Heart right ventricle (tissue), 16 donors: ENCODE results near the gene SELENOM. TPM values are rescaled to one million over a fixed set of nuclear protein-coding genes. Genes with fewer than 3 reads are reported as not detected.
A peak's percentile ranks its signal among the peaks of the same experiment; 100 is the strongest.

ENCODE experiments used
- ATAC-seq, 8 donors: fragments of 200-7000 bp; cut with Tn5 transposase; one replicate each; pipeline ENCODE4 v1.9.1; 2020; ENCODE audit warnings: mild to moderate bottlenecking in 8 of 8, moderate library complexity in 8 of 8, moderate number of reproducible peaks in 1 of 8
- DNase-seq, 2 donors: peaks; one replicate each; pipeline ENCODE4 v3.0.0-alpha.2; 2020
- H3K27ac ChIP-seq, 10 donors: fragments of 200-600 bp; sonication (generic) in 2 of 10; one replicate each; pipeline versions ENCODE4 v1.5.0 to v1.8.0; 2020 to 2022; ENCODE audit warnings: mild to moderate bottlenecking in 3 of 10
- H3K27me3 ChIP-seq, 7 donors: fragments of 200-600 bp; one replicate each; pipeline ENCODE4 v1.8.0; 2021 to 2022; ENCODE audit warnings: mild to moderate bottlenecking in 2 of 7
- H3K36me3 ChIP-seq, 9 donors: fragments of 200-600 bp; sonication (generic) in 1 of 9; one replicate each; pipeline versions ENCODE4 v1.5.0 to v1.8.0; 2020 to 2022; ENCODE audit warnings: mild to moderate bottlenecking in 2 of 9
- H3K4me1 ChIP-seq, 9 donors: fragments of 200-600 bp; sonication (generic) in 1 of 9; one replicate each; pipeline versions ENCODE4 v1.5.0 to v1.8.0; 2020 to 2022; ENCODE audit warnings: mild to moderate bottlenecking in 4 of 9
- H3K4me3 ChIP-seq, 10 donors: fragments of 200-600 bp; sonication (generic) in 2 of 10; one replicate each; pipeline versions ENCODE4 v1.5.0 to v1.8.0; 2020 to 2022; ENCODE audit warnings: mild to moderate bottlenecking in 7 of 10, moderate library complexity in 2 of 10
- H3K9me3 ChIP-seq, 11 donors: fragments of 200-600 bp in 10 of 11; sonication (generic) in 2 of 11; one replicate each; pipeline versions ENCODE4 v1.5.0 to v1.8.0; 2013 to 2022; ENCODE audit warnings: mild to moderate bottlenecking in 2 of 11, control low read depth in 1 of 11, moderate library complexity in 1 of 11
- WGBS, 2 donors: extraction: QIAGEN DNeasy Blood & Tissue Kit; methylation state at CpG; one replicate each; pipeline ENCODE4 v1.1.7; 2013; ENCODE audit warnings: inconsistent platforms in 1 of 2; 5-methylcytosine and 5-hydroxymethylcytosine counted together
- intact Hi-C, 10 donors: fragments of 100-400 bp; cut with DNase I; formaldehyde crosslinking; loops; one replicate each; pipeline versions ENCODE4 v1.11.1 to v1.14.2; 2022
- polyA plus RNA-seq, 2 donors: library from polyadenylated mRNA; stranded (reverse); fragments of 200-250 nt; gene quantifications; one replicate each; pipeline ENCODE4 v1.2.3, GENCODE V29; 2013
- total RNA-seq, 10 donors: library from RNA; stranded (reverse); fragmentation: NEBNext Ultra II Directional in 3 of 10; extraction: Animal tissue kit (Norgen Biotek cat#: 25700) in 3 of 10; gene quantifications; one replicate each; pipeline versions ENCODE4 v1.2.1 to v1.2.4, GENCODE V29; 2021 to 2023
- TF ChIP-seq, protein P1 (sequence below), 9 donors: fragments of 200-600 bp; sonication (generic) in 2 of 9; IDR thresholded peaks; one replicate each; pipeline versions ENCODE4 v1.5.0 to v1.8.0; 2021 to 2022; ENCODE audit warnings: antibody characterized with exemption in 9 of 9, mild to moderate bottlenecking in 5 of 9, moderate library complexity in 1 of 9
- donor health status: Arrhythmogenic right ventricular cardiomyopathy.
- donor health status: ischemic (EF 13 %, LVEDD 7.1; RV severe dilation, severe dysfunction).
- donor health status: healthy with polysubstance abuse.
- donor health status: DM: no; HTN: yes; CAD: no.
- donor health status: DM: no; HTN: no; CAD: no.
- donor health status: ischemic (EF 25% LVEDD 6.9; RV normal size, moderate dysfunction).
- donor health status: ischemic (EF 25% LVEDD 5.7; RV mildly dilated, moderate dysfunction).
- donor health status: healthy.
- donor health status: DM: yes; HTN: yes; CAD: no.
- donor health status: Ischemic cardiomyopathy.
- donor health status: ischemic (EF 35%, LVEDD 5.7; RV mildly dilated, moderate dysfunction).
- donor health status: nonischemic (EF 11% LVEDD 7.7; RV severe dilation, severe dysfunction).
- donor health status: DM: yes; HTN: yes; CAD: no.
- donor health status: PGD.
- donor health status: ischemic (EF 29% LVEDD 5.4; RV normal size, mild dysfunction).
- donor health status: nonischemic (EF 23%, LVEDD 6.1; RV moderate dilation, normal function).

Gene SELENOM
- total and polyA plus RNA-seq, 12 donors = 21.5 to 134 (median 47.2) TPM

DNA sequence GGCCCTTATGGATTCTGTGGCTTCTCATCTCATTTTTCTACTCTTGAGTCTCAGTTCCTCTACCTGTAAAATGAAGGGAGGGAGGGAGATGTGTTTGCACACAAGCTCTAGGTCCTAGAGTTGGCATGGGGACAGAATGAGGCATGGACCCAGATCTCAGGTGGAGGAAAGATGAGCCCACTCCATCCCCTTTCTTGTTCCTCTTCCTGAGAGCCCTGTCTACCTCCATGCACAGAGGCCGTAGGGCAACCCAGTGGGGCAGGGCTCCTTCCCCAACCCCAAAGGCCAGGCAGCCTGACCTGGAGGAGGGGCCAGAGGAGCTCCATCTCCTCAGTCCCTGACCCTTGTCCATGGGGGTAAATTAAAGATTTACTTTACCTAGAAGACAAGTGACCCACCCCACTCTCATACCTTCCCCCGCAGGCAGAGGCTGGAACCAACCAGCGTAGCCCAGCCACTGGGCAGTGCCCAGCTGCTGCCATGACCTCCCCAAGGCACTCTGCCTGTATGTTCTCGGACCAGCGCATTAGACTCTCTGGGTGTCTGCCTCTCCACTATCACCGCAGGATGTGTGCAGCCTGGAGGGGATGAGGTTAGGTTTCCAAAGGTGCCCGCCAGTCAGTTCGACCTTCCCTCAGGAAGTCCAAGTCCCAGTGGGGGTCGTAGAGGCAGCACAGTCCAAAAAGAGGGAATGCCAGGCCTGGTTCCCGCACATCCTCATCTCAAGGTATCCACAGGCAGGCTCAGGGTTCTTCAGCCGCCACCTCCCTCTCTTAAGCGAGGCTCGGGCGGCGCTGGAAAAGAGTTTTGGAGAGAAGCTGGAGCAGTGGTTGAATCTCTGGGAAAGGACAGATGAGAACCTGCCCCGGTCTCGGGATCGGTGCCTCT is 23.2 kb downstream of the SELENOM start:
- Histone ChIP-seq H3K27ac (peak overlapping the region; percentile 87 to 98 (median 96)), H3K4me3 (peak overlapping the region; percentile 46 to 91 (median 74)), H3K4me1 (peaks cover 14 to 79% (median 52%) of the 10 kb centered on the region in 9 donors), H3K9me3 (no peaks in the 10 kb centered on the region), H3K27me3 (no peaks in the 10 kb centered on the region), H3K36me3 (peaks cover 0 to 50% (median 14%) of the 10 kb centered on the region in 9 donors)
- intact Hi-C loops = loop anchor here in 9 of 10 donors (1.0 to 10.0 kb wide), 9 partner anchors 37 to 151 kb away; partner anchors contain the start of genes MORC2 (in 7 of the 9) and TUG1 (in 7 of the 9)
- ATAC-seq = no peak
- 12 to 13% methylated on average over 18 of the region's 18 CpGs for WGBS, 2 donors
- DNase-seq = peak in 1 of 2 donors; percentile 13
- TF ChIP-seq, protein P1, sequence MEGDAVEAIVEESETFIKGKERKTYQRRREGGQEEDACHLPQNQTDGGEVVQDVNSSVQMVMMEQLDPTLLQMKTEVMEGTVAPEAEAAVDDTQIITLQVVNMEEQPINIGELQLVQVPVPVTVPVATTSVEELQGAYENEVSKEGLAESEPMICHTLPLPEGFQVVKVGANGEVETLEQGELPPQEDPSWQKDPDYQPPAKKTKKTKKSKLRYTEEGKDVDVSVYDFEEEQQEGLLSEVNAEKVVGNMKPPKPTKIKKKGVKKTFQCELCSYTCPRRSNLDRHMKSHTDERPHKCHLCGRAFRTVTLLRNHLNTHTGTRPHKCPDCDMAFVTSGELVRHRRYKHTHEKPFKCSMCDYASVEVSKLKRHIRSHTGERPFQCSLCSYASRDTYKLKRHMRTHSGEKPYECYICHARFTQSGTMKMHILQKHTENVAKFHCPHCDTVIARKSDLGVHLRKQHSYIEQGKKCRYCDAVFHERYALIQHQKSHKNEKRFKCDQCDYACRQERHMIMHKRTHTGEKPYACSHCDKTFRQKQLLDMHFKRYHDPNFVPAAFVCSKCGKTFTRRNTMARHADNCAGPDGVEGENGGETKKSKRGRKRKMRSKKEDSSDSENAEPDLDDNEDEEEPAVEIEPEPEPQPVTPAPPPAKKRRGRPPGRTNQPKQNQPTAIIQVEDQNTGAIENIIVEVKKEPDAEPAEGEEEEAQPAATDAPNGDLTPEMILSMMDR (IDR thresholded peaks at IDR 0.05) = no peak

- no peaks in the 10 kb centered on the region for H3K9me3 ChIP-seq
- intact Hi-C loops = loop anchor here in 8 of 10 donors (2.0 to 10.0 kb wide), 7 partner anchors 36 to 151 kb away; partner anchors contain the start of genes MORC2 (in 6 of the 8) and TUG1 (in 6 of the 8)
- ATAC-seq (no peak), DNase-seq (peak; percentile 10 to 17)
- peak overlapping the region; percentile 27 to 91 (median 74) for H3K4me3 ChIP-seq
- no peaks in the 10 kb centered on the region for H3K27me3 ChIP-seq
- WGBS, 2 donors = 62 to 73% methylated on average over 3 of the region's 3 CpGs
- H3K27ac ChIP-seq = peak overlapping the region; percentile 78 to 98 (median 96)
- H3K4me1 ChIP-seq = peaks cover 14 to 71% (median 49%) of the 10 kb centered on the region in 9 donors
- TF ChIP-seq, protein P1 (IDR thresholded peaks at IDR 0.05) = no peak
- H3K36me3 ChIP-seq = peaks cover 0 to 42% (median 6%) of the 10 kb centered on the region in 9 donors
These were observed 24.0 kb downstream of the SELENOM start for GRCh38 chr22:31083377-31083768.

GRCh38 chr22:31082606-31083376 is 24.6 kb downstream of the SELENOM start:
- peak overlapping the region; percentile 78 to 98 (median 96) for H3K27ac ChIP-seq
- H3K9me3 ChIP-seq = no peaks in the 10 kb centered on the region
- peaks cover 14 to 65% (median 46%) of the 10 kb centered on the region in 9 donors for H3K4me1 ChIP-seq
- TF ChIP-seq, protein P1 (IDR thresholded peaks at IDR 0.05) = peak; percentile 48 to 81 (median 72)
- intact Hi-C loops = loop anchor here in 8 of 10 donors (1.0 to 10.0 kb wide), 8 partner anchors 35 to 152 kb away; partner anchors contain the start of genes MORC2 (in 6 of the 8) and TUG1 (in 6 of the 8)
- DNase-seq = peak; percentile 79 to 87
- H3K27me3 ChIP-seq = no peaks in the 10 kb centered on the region
- 54 to 63% methylated on average over 11 of the region's 11 CpGs for WGBS, 2 donors
- H3K4me3 ChIP-seq = peak overlapping the region; percentile 27 to 91 (median 74)
- peaks cover 0 to 36% (median under 1%) of the 10 kb centered on the region in 9 donors for H3K36me3 ChIP-seq
- ATAC-seq = peak; percentile 5 to 60 (median 33)
